Right atrium auricular region (tissue), 2 donors: Measurements from ENCODE around the gene IL1RL2. TPM values are rescaled to one million over a fixed set of nuclear protein-coding genes. Genes with fewer than 3 reads are reported as not detected.

Experiments
- DNase-seq: peaks from one replicate; pipeline ENCODE4 v3.0.0-alpha.2; 2019; ENCODE audit warnings: low spot score
- H3K27ac ChIP-seq, 2 donors: fragments of 200-600 bp; sonication (generic); 1 replicate in 1 of 2; 2 replicates in 1 of 2; pipeline ENCODE4 v1.5.1; 2016 to 2019
- H3K27me3 ChIP-seq, 2 donors: fragments of 200-600 bp; sonication (generic); one replicate each; pipeline versions ENCODE4 v1.5.1 to v1.6.0; 2017 to 2019
- H3K36me3 ChIP-seq: fragments of 200-600 bp; sonication (generic); one replicate; pipeline ENCODE4 v1.5.1; 2016
- H3K4me1 ChIP-seq, 2 donors: fragments of 200-600 bp; sonication (generic); one replicate each; pipeline versions ENCODE4 v1.5.1 to v1.6.0; 2017 to 2019
- H3K4me3 ChIP-seq, 2 donors: fragments of 200-600 bp; sonication (generic); 1 replicate in 1 of 2; 2 replicates in 1 of 2; pipeline ENCODE4 v1.5.1; 2017 to 2019; ENCODE audit warnings: mild to moderate bottlenecking in 1 of 2, moderate library complexity in 1 of 2
- H3K9me3 ChIP-seq, 2 donors: fragments of 200-600 bp; sonication (generic); one replicate each; pipeline ENCODE4 v1.5.1; 2019
- total RNA-seq, 2 donors: library from RNA; depleted of rRNA; stranded (reverse); fragments of >200 nt; gene quantifications; one replicate each; pipeline ENCODE4 v1.1.0, GENCODE V29; 2016
- TF ChIP-seq, protein P1 (sequence below), 2 donors: fragments of 200-600 bp; sonication (generic); IDR thresholded peaks; one replicate each; pipeline ENCODE4 v1.5.1; 2019; ENCODE audit warnings: antibody characterized with exemption in 2 of 2

Gene IL1RL2
- total RNA-seq, 2 donors from 2014 or later: 0.55 TPM; not detected in 1

DNA sequence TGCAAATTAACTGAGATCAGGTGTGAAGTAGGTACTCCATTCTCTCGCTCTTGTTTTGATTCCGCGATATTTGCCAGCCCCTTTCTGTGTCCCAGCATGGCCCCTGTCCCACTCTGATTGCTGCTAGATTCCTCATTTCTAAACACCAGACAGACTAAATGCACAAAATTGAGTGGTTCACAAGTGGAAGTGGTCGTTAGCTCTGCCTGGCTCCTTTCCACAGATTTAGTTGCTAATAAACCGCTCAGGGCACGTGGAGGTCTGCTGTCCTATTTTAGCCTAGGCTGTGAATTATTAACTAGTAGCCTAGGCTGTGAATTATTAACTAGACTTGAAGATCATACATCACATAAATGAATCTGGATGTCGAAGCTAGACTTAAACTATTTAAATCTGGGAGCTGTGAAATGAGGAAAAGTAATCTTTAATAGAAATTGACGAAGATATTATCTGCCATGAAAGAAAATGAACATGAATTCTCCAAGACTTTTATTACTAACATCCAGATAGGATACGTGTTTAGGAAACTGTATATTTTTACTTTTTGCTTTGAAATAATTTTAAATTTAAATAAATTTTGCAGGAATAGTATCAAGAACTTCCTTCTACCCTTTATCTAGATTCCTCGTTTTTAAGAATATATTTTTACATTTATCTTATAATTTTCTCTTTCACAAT is 3.7 kb downstream of the IL1RL2 start:
- Histone ChIP-seq H3K4me1 (peaks cover 0 to 9% of the 10 kb centered on the region in 2 donors), H3K9me3 (no peaks in the 10 kb centered on the region), H3K4me3 (no peak overlapping the region), H3K27ac (no peak overlapping the region), H3K27me3 (no peaks in the 10 kb centered on the region), H3K36me3 (no peaks in the 10 kb centered on the region)
- DNase-seq: no peak
- TF ChIP-seq, protein P1, sequence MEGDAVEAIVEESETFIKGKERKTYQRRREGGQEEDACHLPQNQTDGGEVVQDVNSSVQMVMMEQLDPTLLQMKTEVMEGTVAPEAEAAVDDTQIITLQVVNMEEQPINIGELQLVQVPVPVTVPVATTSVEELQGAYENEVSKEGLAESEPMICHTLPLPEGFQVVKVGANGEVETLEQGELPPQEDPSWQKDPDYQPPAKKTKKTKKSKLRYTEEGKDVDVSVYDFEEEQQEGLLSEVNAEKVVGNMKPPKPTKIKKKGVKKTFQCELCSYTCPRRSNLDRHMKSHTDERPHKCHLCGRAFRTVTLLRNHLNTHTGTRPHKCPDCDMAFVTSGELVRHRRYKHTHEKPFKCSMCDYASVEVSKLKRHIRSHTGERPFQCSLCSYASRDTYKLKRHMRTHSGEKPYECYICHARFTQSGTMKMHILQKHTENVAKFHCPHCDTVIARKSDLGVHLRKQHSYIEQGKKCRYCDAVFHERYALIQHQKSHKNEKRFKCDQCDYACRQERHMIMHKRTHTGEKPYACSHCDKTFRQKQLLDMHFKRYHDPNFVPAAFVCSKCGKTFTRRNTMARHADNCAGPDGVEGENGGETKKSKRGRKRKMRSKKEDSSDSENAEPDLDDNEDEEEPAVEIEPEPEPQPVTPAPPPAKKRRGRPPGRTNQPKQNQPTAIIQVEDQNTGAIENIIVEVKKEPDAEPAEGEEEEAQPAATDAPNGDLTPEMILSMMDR (IDR thresholded peaks at IDR 0.05): no peak

DNA sequence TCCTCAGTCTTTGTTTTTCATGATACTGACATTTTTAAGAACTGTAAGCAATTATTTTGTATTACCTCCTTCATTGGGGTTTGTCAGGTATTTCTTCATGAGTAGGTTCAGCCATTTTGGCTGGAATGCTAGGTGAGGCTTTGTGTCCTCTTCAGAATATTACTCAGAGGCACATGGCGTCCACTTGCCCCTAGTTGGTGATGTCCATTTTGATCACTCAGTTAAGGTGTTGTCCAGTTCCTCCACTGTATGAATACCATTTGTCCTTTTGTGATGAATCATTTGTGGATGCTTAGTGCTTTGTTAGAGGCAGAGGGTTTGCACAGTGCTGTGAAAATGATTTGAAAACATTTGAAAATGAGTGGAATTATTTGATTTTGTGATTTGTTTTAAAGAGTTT is 4.7 kb downstream of the IL1RL2 start:
- no peaks in the 10 kb centered on the region for H3K9me3 ChIP-seq
- H3K4me3 ChIP-seq: no peak overlapping the region
- no peak overlapping the region for H3K27ac ChIP-seq
- DNase-seq: no peak
- peaks cover 0 to 9% of the 10 kb centered on the region in 2 donors for H3K4me1 ChIP-seq
- H3K36me3 ChIP-seq: no peaks in the 10 kb centered on the region
- no peaks in the 10 kb centered on the region for H3K27me3 ChIP-seq
- TF ChIP-seq, protein P1 (IDR thresholded peaks at IDR 0.05): no peak

DNA sequence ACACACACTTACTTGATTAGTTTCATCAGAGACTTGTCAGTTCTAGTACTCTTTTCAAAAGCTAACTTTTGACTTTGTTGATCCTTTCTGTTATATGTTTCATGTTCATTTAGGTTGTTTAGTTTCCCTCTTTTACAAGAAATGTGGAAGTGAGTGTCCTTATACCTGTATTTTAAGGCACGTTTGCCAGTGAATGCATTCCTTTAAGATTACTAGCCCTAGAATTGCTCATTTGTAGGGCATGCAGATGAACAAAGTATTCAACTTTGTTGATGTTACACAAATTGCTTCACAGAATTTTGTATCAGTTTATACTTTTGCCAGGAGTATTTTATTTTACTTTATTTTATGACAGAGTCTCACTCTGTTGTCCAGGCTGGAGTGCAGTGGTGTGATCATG is 6.3 kb downstream of the IL1RL2 start:
- TF ChIP-seq, protein P1 (IDR thresholded peaks at IDR 0.05): no peak
- Histone ChIP-seq H3K4me1 (no peaks in the 10 kb centered on the region), H3K27ac (no peak overlapping the region), H3K27me3 (no peaks in the 10 kb centered on the region), H3K36me3 (no peaks in the 10 kb centered on the region), H3K9me3 (no peaks in the 10 kb centered on the region), H3K4me3 (no peak overlapping the region)
- DNase-seq: no peak

DNA sequence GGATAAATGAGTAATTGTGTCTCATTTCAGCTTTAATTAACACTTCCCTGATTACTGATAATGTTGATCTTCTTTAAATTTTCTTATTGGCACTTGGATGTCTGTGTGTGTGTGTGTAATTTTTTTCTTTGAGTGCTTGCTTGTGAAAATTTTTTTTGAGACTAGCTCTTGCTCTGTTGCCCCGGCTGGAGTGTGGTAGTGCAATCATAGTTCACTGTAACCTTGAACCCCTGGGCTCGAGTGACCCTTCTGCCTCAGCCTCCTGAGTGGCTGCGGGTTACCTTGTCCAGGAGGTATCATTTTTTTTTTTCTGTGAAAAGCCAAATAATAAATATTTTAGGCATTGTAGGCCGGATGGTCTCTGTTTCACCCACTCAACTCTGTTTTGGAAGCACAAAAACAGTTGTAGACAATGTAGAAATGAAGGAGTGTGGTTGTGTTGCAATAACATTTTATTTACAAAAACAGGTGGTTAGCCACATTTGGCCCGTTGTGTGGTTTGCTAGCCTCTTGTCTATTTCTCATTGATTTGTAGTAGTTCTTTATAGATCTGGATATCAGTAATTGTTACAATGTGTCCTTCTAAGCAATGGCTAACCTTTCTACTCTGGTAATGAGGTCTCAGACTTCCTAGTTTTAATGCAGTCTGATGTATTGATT is 7.9 kb downstream of the IL1RL2 start:
- TF ChIP-seq, protein P1 (IDR thresholded peaks at IDR 0.05): no peak
- H3K9me3 ChIP-seq: no peaks in the 10 kb centered on the region
- no peak for DNase-seq
- no peak overlapping the region for H3K27ac ChIP-seq
- H3K4me3 ChIP-seq: no peak overlapping the region
- H3K36me3 ChIP-seq: no peaks in the 10 kb centered on the region
- H3K27me3 ChIP-seq: no peaks in the 10 kb centered on the region
- no peaks in the 10 kb centered on the region for H3K4me1 ChIP-seq

DNA sequence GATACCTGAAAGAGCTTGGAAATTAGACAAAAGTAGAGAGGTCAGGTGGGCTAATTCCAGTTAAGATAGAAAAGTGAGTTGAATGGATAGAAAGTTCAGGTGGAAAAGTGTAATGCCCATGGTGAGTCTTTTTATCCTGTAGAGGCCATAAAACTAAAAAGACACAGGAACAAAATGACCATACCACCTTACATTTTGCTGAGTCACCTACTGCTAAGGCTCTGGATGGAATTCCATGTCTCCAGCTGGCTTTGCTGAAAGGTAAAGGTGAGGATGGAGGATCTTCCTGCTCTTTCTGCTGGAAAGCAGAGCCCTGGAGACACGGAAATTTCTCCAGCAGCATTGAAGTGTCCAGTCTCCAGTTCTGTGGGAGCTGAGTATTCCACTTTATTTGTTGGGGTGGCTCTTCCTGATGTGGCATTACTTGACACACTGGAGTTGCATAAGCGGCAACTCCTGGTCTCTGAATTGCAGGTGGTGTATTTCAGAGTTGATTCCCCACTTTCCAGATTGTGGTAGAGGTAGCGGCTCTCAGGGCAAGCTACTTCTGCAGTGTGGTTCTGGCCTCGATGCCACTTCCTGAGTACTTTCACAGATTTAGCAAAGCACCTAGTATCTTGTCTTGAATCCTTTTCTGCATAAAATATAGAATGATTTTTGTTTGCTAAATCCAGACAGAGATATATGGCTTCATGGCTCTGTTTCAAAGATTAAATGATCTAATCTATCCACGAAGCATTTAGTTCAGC is 10.7 kb downstream of the IL1RL2 start:
- Histone ChIP-seq H3K36me3 (no peaks in the 10 kb centered on the region), H3K4me1 (no peaks in the 10 kb centered on the region), H3K9me3 (no peaks in the 10 kb centered on the region), H3K4me3 (no peak overlapping the region), H3K27ac (no peak overlapping the region), H3K27me3 (no peaks in the 10 kb centered on the region)
- DNase-seq: no peak
- TF ChIP-seq, protein P1 (IDR thresholded peaks at IDR 0.05): no peak
